ENCODE measurements around the gene ERVW-1.

The ERVW-1 gene

DNA sequence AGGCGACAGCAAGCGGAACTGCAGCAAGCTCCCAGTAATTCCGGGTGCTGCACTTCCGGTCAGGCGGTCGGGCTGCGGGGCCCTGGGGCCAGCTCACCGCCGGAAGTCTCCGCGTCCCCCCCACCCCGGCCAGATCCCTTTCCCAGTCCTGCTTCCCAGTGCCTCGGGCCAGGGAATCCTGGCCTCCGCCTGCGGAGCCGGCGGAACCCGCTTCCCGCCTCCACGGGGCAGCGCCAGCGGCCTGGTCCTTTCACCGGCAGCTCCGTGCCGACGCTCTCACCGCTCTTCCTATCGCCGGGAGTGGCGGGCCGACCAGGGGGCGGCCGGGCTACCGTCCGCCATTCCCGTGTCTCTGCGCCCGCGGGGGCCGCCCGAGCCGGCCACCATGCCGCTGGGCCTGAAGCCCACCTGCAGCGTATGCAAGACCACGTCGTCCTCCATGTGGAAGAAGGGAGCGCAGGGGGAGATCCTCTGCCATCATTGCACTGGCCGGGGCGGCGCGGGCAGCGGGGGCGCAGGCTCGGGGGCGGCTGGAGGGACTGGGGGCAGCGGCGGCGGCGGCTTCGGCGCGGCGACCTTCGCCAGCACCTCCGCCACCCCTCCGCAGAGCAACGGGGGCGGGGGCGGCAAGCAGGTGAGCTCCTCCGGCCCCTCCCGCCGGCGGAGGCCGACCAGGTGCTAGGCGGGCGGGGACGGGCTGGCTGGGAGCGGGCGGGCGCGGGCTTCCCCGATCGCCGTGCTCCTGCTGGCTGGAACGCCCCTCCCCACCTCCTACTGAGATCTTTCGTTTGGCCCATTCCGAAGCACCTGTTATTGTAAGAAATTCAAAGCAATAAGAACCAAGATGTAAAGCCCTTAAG is 30.2 kb downstream of the ERVW-1 start, which contains the start of gene GATAD1:
GATAD1 (plus strand) TSS at position 138 of the 860 bp plus-strand sequence; CDS start at position 386, 248 bp downstream.
- Histone ChIP-seq H3K4me3 (ENCODE audit: low read depth, low read length) (peak within 1 kb of the TSS; percentile 89), H3K9me3 (ENCODE audit: control insufficient read depth, insufficient read depth, low read depth, low read length) (no peaks in the 10 kb centered on the region), H3K27ac (ENCODE audit: extremely low read depth, low read depth, low read length) (peak within 1 kb of the TSS; percentile 93), H3K36me3 (ENCODE audit: control insufficient read depth in 2 of 2, insufficient read depth in 1 of 2, low read length in 2 of 2) (peaks cover 15 to 33% of the 10 kb centered on the region in 2 experiments; a peak in 2 of 3 replicates), H3K4me1 (ENCODE audit: control insufficient read depth, insufficient read depth, low read length) (no peaks in the 10 kb centered on the region)
- POLR2A ChIA-PET, result interaction anchor here (0.7 to 2.5 kb wide), 16 partner anchors 9 to 567 kb away, joined by 3 to 22 read pairs (median 6); partner anchors contain the start of genes ANKIB1, CYP51A1, KRIT1 and LRRD1
- CTCF ChIA-PET, result interaction anchor here (0.5 to 3.5 kb wide), 26 partner anchors 9 to 1133 kb away, joined by 3 to 34 read pairs (median 4); partner anchors contain the start of genes ANKIB1 and KRIT1
- TF ChIP-seq, protein P1, sequence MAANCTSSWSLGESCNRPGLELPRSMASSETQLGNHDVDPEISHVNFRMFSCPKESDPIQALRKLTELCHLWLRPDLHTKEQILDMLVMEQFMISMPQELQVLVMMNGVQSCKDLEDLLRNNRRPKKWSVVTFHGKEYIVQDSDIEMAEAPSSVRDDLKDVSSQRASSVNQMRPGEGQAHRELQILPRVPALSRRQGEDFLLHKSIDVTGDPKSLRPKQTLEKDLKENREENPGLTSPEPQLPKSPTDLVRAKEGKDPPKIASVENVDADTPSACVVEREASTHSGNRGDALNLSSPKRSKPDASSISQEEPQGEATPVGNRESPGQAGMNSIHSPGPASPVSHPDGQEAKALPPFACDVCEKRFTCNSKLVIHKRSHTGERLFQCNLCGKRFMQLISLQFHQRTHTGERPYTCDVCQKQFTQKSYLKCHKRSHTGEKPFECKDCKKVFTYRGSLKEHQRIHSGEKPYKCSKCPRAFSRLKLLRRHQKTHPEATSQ (tag by site-specific recombination; IDR thresholded peaks at IDR 0.05), result 0 out of 2 replicates have a peak, but pooled peaks have one; percentile 39
- TF ChIP-seq HOXD13 (CRISPR knock-in tag; IDR thresholded peaks at IDR 0.05; ENCODE audit: borderline replicate concordance) (no peak), ZXDB (tag by site-specific recombination; IDR thresholded peaks at IDR 0.05) (peak; percentile 78), IKZF3 (tag by site-specific recombination; IDR thresholded peaks at IDR 0.05) (peak; percentile 97), ZNF610 (tag by site-specific recombination; IDR thresholded peaks at IDR 0.05; ENCODE audit: borderline replicate concordance) (0 out of 2 replicates have a peak, but pooled peaks have one; percentile 31), GLIS2 (tag by site-specific recombination; IDR thresholded peaks at IDR 0.05) (peak; percentile 75), ZNF169 (tag by site-specific recombination; IDR thresholded peaks at IDR 0.05) (no peak), ZNF561 (tag by site-specific recombination; IDR thresholded peaks at IDR 0.05; ENCODE audit: borderline replicate concordance) (0 out of 2 replicates have a peak, but pooled peaks have one; percentile 25), BCL11B (tag by site-specific recombination; IDR thresholded peaks at IDR 0.05; ENCODE audit: low read depth) (peak; percentile 70; the same call in 1 of the 2 replicates), ZNF660 (tag by site-specific recombination; IDR thresholded peaks at IDR 0.05) (0 out of 2 replicates have a peak, but pooled peaks have one; percentile 36), ZNF76 (tag by site-specific recombination; IDR thresholded peaks at IDR 0.05; ENCODE audit: borderline replicate concordance, low read depth) (peak; percentile 60; the same call in 1 of the 2 replicates), MZF1 (tag by site-specific recombination; IDR thresholded peaks at IDR 0.05; ENCODE audit: borderline replicate concordance) (no peak), ZFP69B (tag by site-specific recombination; IDR thresholded peaks at IDR 0.05) (no peak), KLF8 (tag by site-specific recombination; IDR thresholded peaks at IDR 0.05) (peak; percentile 36; the same call in 1 of the 2 replicates), ZNF114 (tag by site-specific recombination; IDR thresholded peaks at IDR 0.05) (no peak), YY2 (tag by site-specific recombination; IDR thresholded peaks at IDR 0.05) (peak; percentile 71), SCRT2 (tag by site-specific recombination; IDR thresholded peaks at IDR 0.05) (0 out of 2 replicates have a peak, but pooled peaks have one; percentile 47), ZIC2 (tag by site-specific recombination; IDR thresholded peaks at IDR 0.05) (peak; percentile 18; the same call in 1 of the 2 replicates), SP2 (tag by site-specific recombination; IDR thresholded peaks at IDR 0.05) (peak; percentile 71), GFI1B (tag by site-specific recombination; IDR thresholded peaks at IDR 0.05) (no peak), ZNF626 (tag by site-specific recombination; IDR thresholded peaks at IDR 0.05) (no peak), ZBTB7A (tag by site-specific recombination; IDR thresholded peaks at IDR 0.05; ENCODE audit: low read depth) (0 out of 2 replicates have a peak, but pooled peaks have one; percentile 46), ZNF600 (tag by site-specific recombination; IDR thresholded peaks at IDR 0.05) (peak; percentile 61), ZSCAN30 (tag by site-specific recombination; IDR thresholded peaks at IDR 0.05) (0 out of 2 replicates have a peak, but pooled peaks have one; percentile 29)
- TF ChIP-seq, protein P2, sequence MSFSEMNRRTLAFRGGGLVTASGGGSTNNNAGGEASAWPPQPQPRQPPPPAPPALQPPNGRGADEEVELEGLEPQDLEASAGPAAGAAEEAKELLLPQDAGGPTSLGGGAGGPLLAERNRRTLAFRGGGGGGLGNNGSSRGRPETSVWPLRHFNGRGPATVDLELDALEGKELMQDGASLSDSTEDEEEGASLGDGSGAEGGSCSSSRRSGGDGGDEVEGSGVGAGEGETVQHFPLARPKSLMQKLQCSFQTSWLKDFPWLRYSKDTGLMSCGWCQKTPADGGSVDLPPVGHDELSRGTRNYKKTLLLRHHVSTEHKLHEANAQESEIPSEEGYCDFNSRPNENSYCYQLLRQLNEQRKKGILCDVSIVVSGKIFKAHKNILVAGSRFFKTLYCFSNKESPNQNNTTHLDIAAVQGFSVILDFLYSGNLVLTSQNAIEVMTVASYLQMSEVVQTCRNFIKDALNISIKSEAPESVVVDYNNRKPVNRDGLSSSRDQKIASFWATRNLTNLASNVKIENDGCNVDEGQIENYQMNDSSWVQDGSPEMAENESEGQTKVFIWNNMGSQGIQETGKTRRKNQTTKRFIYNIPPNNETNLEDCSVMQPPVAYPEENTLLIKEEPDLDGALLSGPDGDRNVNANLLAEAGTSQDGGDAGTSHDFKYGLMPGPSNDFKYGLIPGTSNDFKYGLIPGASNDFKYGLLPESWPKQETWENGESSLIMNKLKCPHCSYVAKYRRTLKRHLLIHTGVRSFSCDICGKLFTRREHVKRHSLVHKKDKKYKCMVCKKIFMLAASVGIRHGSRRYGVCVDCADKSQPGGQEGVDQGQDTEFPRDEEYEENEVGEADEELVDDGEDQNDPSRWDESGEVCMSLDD (tag by site-specific recombination; IDR thresholded peaks at IDR 0.05), result peak; percentile 69
- TF ChIP-seq, protein P3, sequence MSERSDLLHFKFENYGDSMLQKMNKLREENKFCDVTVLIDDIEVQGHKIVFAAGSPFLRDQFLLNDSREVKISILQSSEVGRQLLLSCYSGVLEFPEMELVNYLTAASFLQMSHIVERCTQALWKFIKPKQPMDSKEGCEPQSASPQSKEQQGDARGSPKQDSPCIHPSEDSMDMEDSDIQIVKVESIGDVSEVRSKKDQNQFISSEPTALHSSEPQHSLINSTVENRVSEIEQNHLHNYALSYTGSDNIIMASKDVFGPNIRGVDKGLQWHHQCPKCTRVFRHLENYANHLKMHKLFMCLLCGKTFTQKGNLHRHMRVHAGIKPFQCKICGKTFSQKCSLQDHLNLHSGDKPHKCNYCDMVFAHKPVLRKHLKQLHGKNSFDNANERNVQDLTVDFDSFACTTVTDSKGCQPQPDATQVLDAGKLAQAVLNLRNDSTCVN (tag by site-specific recombination; optimal IDR thresholded peaks at IDR 0.05), result peak; percentile 55
- TF ChIP-seq, protein P4, sequence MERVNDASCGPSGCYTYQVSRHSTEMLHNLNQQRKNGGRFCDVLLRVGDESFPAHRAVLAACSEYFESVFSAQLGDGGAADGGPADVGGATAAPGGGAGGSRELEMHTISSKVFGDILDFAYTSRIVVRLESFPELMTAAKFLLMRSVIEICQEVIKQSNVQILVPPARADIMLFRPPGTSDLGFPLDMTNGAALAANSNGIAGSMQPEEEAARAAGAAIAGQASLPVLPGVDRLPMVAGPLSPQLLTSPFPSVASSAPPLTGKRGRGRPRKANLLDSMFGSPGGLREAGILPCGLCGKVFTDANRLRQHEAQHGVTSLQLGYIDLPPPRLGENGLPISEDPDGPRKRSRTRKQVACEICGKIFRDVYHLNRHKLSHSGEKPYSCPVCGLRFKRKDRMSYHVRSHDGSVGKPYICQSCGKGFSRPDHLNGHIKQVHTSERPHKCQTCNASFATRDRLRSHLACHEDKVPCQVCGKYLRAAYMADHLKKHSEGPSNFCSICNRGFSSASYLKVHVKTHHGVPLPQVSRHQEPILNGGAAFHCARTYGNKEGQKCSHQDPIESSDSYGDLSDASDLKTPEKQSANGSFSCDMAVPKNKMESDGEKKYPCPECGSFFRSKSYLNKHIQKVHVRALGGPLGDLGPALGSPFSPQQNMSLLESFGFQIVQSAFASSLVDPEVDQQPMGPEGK (tag by site-specific recombination; IDR thresholded peaks at IDR 0.05), result peak; percentile 92
- TF ChIP-seq, protein P5, sequence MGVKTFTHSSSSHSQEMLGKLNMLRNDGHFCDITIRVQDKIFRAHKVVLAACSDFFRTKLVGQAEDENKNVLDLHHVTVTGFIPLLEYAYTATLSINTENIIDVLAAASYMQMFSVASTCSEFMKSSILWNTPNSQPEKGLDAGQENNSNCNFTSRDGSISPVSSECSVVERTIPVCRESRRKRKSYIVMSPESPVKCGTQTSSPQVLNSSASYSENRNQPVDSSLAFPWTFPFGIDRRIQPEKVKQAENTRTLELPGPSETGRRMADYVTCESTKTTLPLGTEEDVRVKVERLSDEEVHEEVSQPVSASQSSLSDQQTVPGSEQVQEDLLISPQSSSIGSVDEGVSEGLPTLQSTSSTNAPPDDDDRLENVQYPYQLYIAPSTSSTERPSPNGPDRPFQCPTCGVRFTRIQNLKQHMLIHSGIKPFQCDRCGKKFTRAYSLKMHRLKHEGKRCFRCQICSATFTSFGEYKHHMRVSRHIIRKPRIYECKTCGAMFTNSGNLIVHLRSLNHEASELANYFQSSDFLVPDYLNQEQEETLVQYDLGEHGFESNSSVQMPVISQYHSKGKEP (tag by site-specific recombination; IDR thresholded peaks at IDR 0.05), result peak; percentile 85

Measured in HEK293 (cell line).